Right lobe of liver (tissue), 6 donors: ENCODE measurements around the gene MRPL45. TPM values are rescaled to one million over a fixed set of nuclear protein-coding genes. Genes with fewer than 3 reads are reported as not detected.

Source experiments
- ATAC-seq, 4 donors: fragments of 200-7000 bp; cut with Tn5 transposase; one replicate each; pipeline ENCODE4 v1.9.1; 2020; ENCODE audit warnings: mild to moderate bottlenecking in 4 of 4, moderate library complexity in 4 of 4
- DNase-seq, 3 donors: peaks; one replicate each; pipeline ENCODE4 v3.0.0-alpha.2; 2020
- H3K27ac ChIP-seq, 3 donors: fragments of 200-600 bp; one replicate each; pipeline ENCODE4 v1.8.0; 2022
- H3K27me3 ChIP-seq, 2 donors: fragments of 200-600 bp; one replicate each; pipeline ENCODE4 v1.8.0; 2022
- H3K36me3 ChIP-seq, 4 donors: fragments of 200-600 bp; sonication (generic) in 1 of 4; one replicate each; pipeline versions ENCODE4 v1.5.1 to v1.8.0; 2017 to 2022; ENCODE audit warnings: control low read depth in 1 of 4
- H3K4me1 ChIP-seq, 4 donors: fragments of 200-600 bp; sonication (generic) in 1 of 4; one replicate each; pipeline versions ENCODE4 v1.5.1 to v1.8.0; 2017 to 2022; ENCODE audit warnings: control low read depth in 1 of 4
- H3K4me3 ChIP-seq, 3 donors: fragments of 200-600 bp; one replicate each; pipeline ENCODE4 v1.8.0; 2022
- H3K9me3 ChIP-seq, 4 donors: fragments of 200-600 bp; sonication (generic) in 1 of 4; one replicate each; pipeline versions ENCODE4 v1.5.1 to v1.8.0; 2017 to 2022; ENCODE audit warnings: control low read depth in 1 of 4
- CTCF ChIP-seq, 4 donors: fragments of 200-600 bp in 3 of 4; fragments of 450-650 bp in 1 of 4; IDR thresholded peaks; one replicate each; pipeline versions ENCODE4 v1.5.1 to v1.8.0; 2016 to 2022; ENCODE audit warnings: antibody characterized with exemption in 4 of 4, mild to moderate bottlenecking in 2 of 4
- POLR2A ChIP-seq: fragments of 450-650 bp; IDR thresholded peaks from one replicate; pipeline ENCODE4 v1.6.1; 2017; ENCODE audit warnings: antibody characterized with exemption, mild to moderate bottlenecking
- WGBS: methylation state at CpG from one replicate; pipeline ENCODE4 v1.1.6; 2018; ENCODE audit warnings: low coverage, low lambda C conversion rate; ENCODE audit not compliant: insufficient coverage; ENCODE audit errors: missing lambda C conversion rate; 5-methylcytosine and 5-hydroxymethylcytosine counted together
- intact Hi-C, 2 donors: fragments of 100-400 bp; cut with DNase I; formaldehyde crosslinking; loops; one replicate each; pipeline versions ENCODE4 v1.11.2 to v1.14.1; 2022
- total RNA-seq, 6 experiments: library from RNA; depleted of rRNA in 2 of 6; stranded (reverse); fragments of >200 nt in 2 of 6; fragmentation: NEBNext Ultra II Directional in 3 of 6; extraction: Animal tissue kit (Norgen Biotek cat#: 25700) in 3 of 6; gene quantifications; one replicate each; pipeline versions ENCODE4 v1.1.0 to v1.2.4, GENCODE V29; 2016 to 2023
- donor health status: DM: no; HTN: yes; CAD: no.
- donor health status: DM: no; HTN: no; CAD: no.
- donor health status: DM: no; HTN: no; CAD: no.
- donor health status: DM: no; HTN: yes; CAD: no.
- donor health status: DM: no; HTN: yes; CAD: no.

Gene MRPL45
- total RNA-seq, 6 experiments from 2014 or later, result 18.1 to 25.8 (median 20.1) TPM

- ATAC-seq, result no peak
Measured at GRCh38 chr17:38332735-38333134, 35.8 kb downstream of the MRPL45 start.

GRCh38 chr17:38333635-38334295, 36.8 kb downstream of the MRPL45 start:
- no peaks in the 10 kb centered on the region for H3K4me1 ChIP-seq
- TF ChIP-seq CTCF (IDR thresholded peaks at IDR 0.05) (peak; percentile 33 to 54 (median 38)), POLR2A (no peak)
- intact Hi-C loops, result no loop called here
- H3K27me3 ChIP-seq, result no peaks in the 10 kb centered on the region
- ATAC-seq (peak; percentile 28 to 57 (median 46)), DNase-seq (peak in 2 of 3 donors; percentile 37 to 50)
- H3K4me3 ChIP-seq, result no peak overlapping the region
- no peak overlapping the region for H3K27ac ChIP-seq
- no peaks in the 10 kb centered on the region for H3K9me3 ChIP-seq
- 0% methylated on average over 4 of the region's 12 CpGs for WGBS
- no peaks in the 10 kb centered on the region for H3K36me3 ChIP-seq

More at GRCh38 chr17:38332735-38333134, 35.8 kb downstream of the MRPL45 start:
- no peak overlapping the region for H3K27ac ChIP-seq
- no peaks in the 10 kb centered on the region for H3K9me3 ChIP-seq
- 62% methylated on average over 2 of the region's 7 CpGs for WGBS
- TF ChIP-seq CTCF (IDR thresholded peaks at IDR 0.05) (no peak), POLR2A (no peak)
- peak in 1 of 3 donors; percentile 36 for DNase-seq
- intact Hi-C loops, result no loop called here
- H3K36me3 ChIP-seq, result no peaks in the 10 kb centered on the region
- H3K27me3 ChIP-seq, result no peaks in the 10 kb centered on the region
- no peaks in the 10 kb centered on the region for H3K4me1 ChIP-seq
- no peak overlapping the region for H3K4me3 ChIP-seq

- no peaks in the 10 kb centered on the region for H3K36me3 ChIP-seq
- H3K4me3 ChIP-seq, result no peak overlapping the region
- TF ChIP-seq CTCF (IDR thresholded peaks at IDR 0.05), result no peak
- no peak for TF ChIP-seq POLR2A
- DNase-seq (no peak), ATAC-seq (no peak)
- H3K27ac ChIP-seq, result no peak overlapping the region
- no peaks in the 10 kb centered on the region for H3K9me3 ChIP-seq
- intact Hi-C loops, result no loop called here
- H3K27me3 ChIP-seq, result no peaks in the 10 kb centered on the region
- 82% methylated on average over 6 of the region's 30 CpGs for WGBS
- H3K4me1 ChIP-seq, result no peaks in the 10 kb centered on the region
Measured at GRCh38 chr17:38334480-38335364, 37.8 kb downstream of the MRPL45 start.

- ATAC-seq, result no peak
Measured at GRCh38 chr17:38336838-38337237, 39.9 kb downstream of the MRPL45 start.

More at GRCh38 chr17:38336838-38337237, 39.9 kb downstream of the MRPL45 start:
- H3K4me1 ChIP-seq, result no peaks in the 10 kb centered on the region
- H3K27me3 ChIP-seq, result no peaks in the 10 kb centered on the region
- WGBS, result 97% methylated on average over 6 of the region's 11 CpGs
- intact Hi-C loops, result no loop called here
- H3K36me3 ChIP-seq, result no peaks in the 10 kb centered on the region
- H3K4me3 ChIP-seq, result no peak overlapping the region
- no peaks in the 10 kb centered on the region for H3K9me3 ChIP-seq
- no peak for TF ChIP-seq CTCF (IDR thresholded peaks at IDR 0.05)
- TF ChIP-seq POLR2A, result no peak
- H3K27ac ChIP-seq, result no peak overlapping the region
- DNase-seq, result no peak
